HG02870 (cell line): ENCODE measurements around the gene TMEM150A.
A peak's percentile ranks its signal among the peaks of the same experiment; 100 is the strongest.
"Not testable (repeated sequence)": the region's sequence is repeated elsewhere in the genome, so short reads cannot be mapped to it uniquely, and the experiment has no call there.

Source experiments
- ATAC-seq: cut with Tn5 transposase; IDR thresholded peaks from one replicate; pipeline ENCODE4 v1.9.1; 2021; ENCODE audit warnings: mild to moderate bottlenecking, moderate library complexity; ENCODE audit not compliant: unreplicated experiment

The TMEM150A gene

GRCh38 chr2:85577386-85578242, 24.9 kb downstream of the TMEM150A start, which contains the start of gene VAMP8:
VAMP8 (plus strand) TSS chr2:85577586; CDS start chr2:85577647, 61 bp downstream.
- ATAC-seq, result peak; percentile 72

GRCh38 chr2:85577063-85577385, 25.5 kb downstream of the TMEM150A start:
- no peak for ATAC-seq

GRCh38 chr2:85575739-85576138, 26.8 kb downstream of the TMEM150A start:
- no peak for ATAC-seq

- no peak for ATAC-seq
Measured at GRCh38 chr2:85566265-85566664, 36.2 kb downstream of the TMEM150A start.

GRCh38 chr2:85564144-85564563, 38.3 kb downstream of the TMEM150A start:
- no peak for ATAC-seq

- peak; percentile 85 for ATAC-seq
Measured at GRCh38 chr2:85561280-85562212, 41.0 kb downstream of the TMEM150A start, which contains the start of gene GGCX. GGCX (minus strand) TSS chr2:85561493; CDS start chr2:85561428, 65 bp downstream.

- ATAC-seq, result peak; percentile 18
Measured at GRCh38 chr2:85560812-85561279, 41.7 kb downstream of the TMEM150A start.

- ATAC-seq, result not testable (repeated sequence)
Measured at GRCh38 chr2:85560403-85560726, 42.1 kb downstream of the TMEM150A start.

- ATAC-seq, result no peak
Measured at GRCh38 chr2:85558160-85558559, 44.3 kb downstream of the TMEM150A start.

GRCh38 chr2:85557130-85557529, 45.4 kb downstream of the TMEM150A start:
- ATAC-seq, result no peak

GRCh38 chr2:85554980-85555612, 47.4 kb downstream of the TMEM150A start:
- ATAC-seq, result no peak

GRCh38 chr2:85553184-85553583, 49.3 kb downstream of the TMEM150A start:
- ATAC-seq, result no peak

- no peak for ATAC-seq
Measured at GRCh38 chr2:85551698-85552678, 50.5 kb downstream of the TMEM150A start.

- no peak for ATAC-seq
Measured at GRCh38 chr2:85550486-85550885, 52.0 kb downstream of the TMEM150A start.

GRCh38 chr2:85549826-85550225, 52.7 kb downstream of the TMEM150A start:
- ATAC-seq, result no peak

GRCh38 chr2:85549095-85549494, 53.4 kb downstream of the TMEM150A start:
- ATAC-seq, result no peak

- no peak for ATAC-seq
Measured at GRCh38 chr2:85548608-85548900, 53.9 kb downstream of the TMEM150A start.
